22Rv1 (cell line): ENCODE results near the gene ABLIM2.

Experiments used
- CTCF ChIP-seq: fragments of 450-650 bp; IDR thresholded peaks from 2 replicates; pipeline ENCODE4 v1.5.1; 2017; ENCODE audit warnings: mild to moderate bottlenecking
- ZFX ChIP-seq: fragments of 450-650 bp; IDR thresholded peaks from 2 replicates; pipeline ENCODE4 v1.6.1; 2017; ENCODE audit warnings: antibody characterized with exemption, borderline replicate concordance

- TF ChIP-seq CTCF = no peak
- no peak for TF ChIP-seq ZFX
Observed at GRCh38 chr4:7971159-7971631, 187.4 kb downstream of the ABLIM2 start.
